ENCODE data around the gene TBC1D3E.
"Not testable (repeated sequence)": the region's sequence is repeated elsewhere in the genome, so short reads cannot be mapped to it uniquely, and the experiment has no call there.

TBC1D3E gene

GRCh38 chr17:38127651-38128050 is at the start of gene TBC1D3E:
Gene TBC1D3E, plus strand, starts transcription at chr17:38127951. Its CDS starts 1,545 bp downstream, at chr17:38129496.
- not testable (repeated sequence) for DNase-seq

GRCh38 chr17:38087344-38087743 is 40.4 kb upstream of the TBC1D3E start:
- DNase-seq, result not testable (repeated sequence)

GRCh38 chr17:38088120-38088519 is 39.6 kb upstream of the TBC1D3E start:
- DNase-seq, result not testable (repeated sequence)

- not testable (repeated sequence) for DNase-seq
Observed at GRCh38 chr17:38094059-38094694, 33.6 kb upstream of the TBC1D3E start.

GRCh38 chr17:38099262-38099661 is 28.5 kb upstream of the TBC1D3E start:
- not testable (repeated sequence) for DNase-seq

- not testable (repeated sequence) for DNase-seq
Observed at GRCh38 chr17:38119829-38120228, 7.9 kb upstream of the TBC1D3E start.

GRCh38 chr17:38134860-38135259 is 7.1 kb downstream of the TBC1D3E start:
- DNase-seq, result not testable (repeated sequence)

Measured in amygdala (tissue), 56 donors.